H1 (cell line): ENCODE data around the gene MANBA. TPM values are rescaled to one million over a fixed set of nuclear protein-coding genes. Genes with fewer than 3 reads are reported as not detected.

Experiments used
- CBX8 ChIP-seq: fragments of 300-800, 300-1000 bp; sonication (generic); IDR thresholded peaks from 2 replicates; pipeline ENCODE4 v1.7.1; 2016; ENCODE audit warnings: low read depth, low read length, borderline replicate concordance
- CHD1 ChIP-seq: IDR thresholded peaks from 2 replicates; pipeline ENCODE4 v1.6.1; 2012; ENCODE audit warnings: low read depth, low read length, improper control_type of control experiment
- FOSL1 ChIP-seq: IDR thresholded peaks from 2 replicates; pipeline ENCODE4 v1.6.1; 2011; ENCODE audit warnings: mild to moderate bottlenecking, low read depth, low read length, moderate library complexity; ENCODE audit not compliant: insufficient read depth
- RFX5 ChIP-seq: IDR thresholded peaks from 2 replicates; pipeline ENCODE4 v1.6.1; 2011; ENCODE audit warnings: low read depth, low read length, improper control_type of control experiment, borderline replicate concordance
- polyA plus RNA-seq, 7 experiments: library from polyadenylated mRNA; depleted of rRNA in 3 of 7; stranded (reverse) in 5 of 7; unstranded in 2 of 7; fragments of >200 nt in 5 of 7; fragments of 200-250 nt in 2 of 7; gene quantifications; 1 replicate in 5 of 7; 2 replicates in 1 of 7; 4 replicates in 1 of 7; pipeline versions ENCODE4 v1.2.1 to v1.2.3, GENCODE V29; 2011 to 2013; ENCODE audit warnings: missing spikeins in 2 of 7, mixed read lengths in 2 of 7
- total RNA-seq: library from RNA; stranded (reverse); fragmentation: NEBNext Ultra II Directional; extraction: Animal tissue kit (Norgen Biotek cat#: 25700); gene quantifications from 2 replicates; pipeline ENCODE4 v1.2.1, GENCODE V29; 2021
- TF ChIP-seq, protein P1 (sequence below): fragments of 300-600 bp; sonication (generic); IDR thresholded peaks from 2 replicates; pipeline ENCODE4 v1.7.1; 2012; ENCODE audit warnings: low read length, moderate library complexity, mild to moderate bottlenecking, inconsistent platforms; ENCODE audit not compliant: insufficient replicate concordance

The MANBA gene
- total and polyA plus RNA-seq, 2 of the 8 experiments (the other 6 are each of a cell fraction or from before 2014, with no cell fraction given), result 22.9 to 27.8 TPM

DNA sequence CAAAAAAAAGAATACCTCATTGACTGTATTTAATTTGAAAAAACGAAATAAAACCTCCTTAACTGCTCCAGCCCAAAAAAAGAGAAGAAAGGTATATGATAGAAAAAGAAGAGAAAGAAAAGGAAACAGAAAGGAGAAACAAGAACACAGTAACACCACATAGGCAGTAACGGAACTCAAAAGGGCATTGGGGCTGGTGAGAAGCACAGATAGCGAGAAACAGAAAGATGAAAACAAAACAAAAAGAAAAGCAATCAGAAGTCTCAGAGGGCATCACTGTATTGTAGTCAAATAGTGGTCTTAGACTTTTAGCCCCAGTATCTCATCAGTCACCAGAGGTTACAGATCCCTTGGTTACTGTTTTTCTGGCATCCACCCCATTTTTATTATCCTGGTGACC lies 171.0 kb downstream of the MANBA start (continued):
- TF ChIP-seq FOSL1 (no peak), CHD1 (no peak), CBX8 (no peak), RFX5 (no peak)
- TF ChIP-seq, protein P1, sequence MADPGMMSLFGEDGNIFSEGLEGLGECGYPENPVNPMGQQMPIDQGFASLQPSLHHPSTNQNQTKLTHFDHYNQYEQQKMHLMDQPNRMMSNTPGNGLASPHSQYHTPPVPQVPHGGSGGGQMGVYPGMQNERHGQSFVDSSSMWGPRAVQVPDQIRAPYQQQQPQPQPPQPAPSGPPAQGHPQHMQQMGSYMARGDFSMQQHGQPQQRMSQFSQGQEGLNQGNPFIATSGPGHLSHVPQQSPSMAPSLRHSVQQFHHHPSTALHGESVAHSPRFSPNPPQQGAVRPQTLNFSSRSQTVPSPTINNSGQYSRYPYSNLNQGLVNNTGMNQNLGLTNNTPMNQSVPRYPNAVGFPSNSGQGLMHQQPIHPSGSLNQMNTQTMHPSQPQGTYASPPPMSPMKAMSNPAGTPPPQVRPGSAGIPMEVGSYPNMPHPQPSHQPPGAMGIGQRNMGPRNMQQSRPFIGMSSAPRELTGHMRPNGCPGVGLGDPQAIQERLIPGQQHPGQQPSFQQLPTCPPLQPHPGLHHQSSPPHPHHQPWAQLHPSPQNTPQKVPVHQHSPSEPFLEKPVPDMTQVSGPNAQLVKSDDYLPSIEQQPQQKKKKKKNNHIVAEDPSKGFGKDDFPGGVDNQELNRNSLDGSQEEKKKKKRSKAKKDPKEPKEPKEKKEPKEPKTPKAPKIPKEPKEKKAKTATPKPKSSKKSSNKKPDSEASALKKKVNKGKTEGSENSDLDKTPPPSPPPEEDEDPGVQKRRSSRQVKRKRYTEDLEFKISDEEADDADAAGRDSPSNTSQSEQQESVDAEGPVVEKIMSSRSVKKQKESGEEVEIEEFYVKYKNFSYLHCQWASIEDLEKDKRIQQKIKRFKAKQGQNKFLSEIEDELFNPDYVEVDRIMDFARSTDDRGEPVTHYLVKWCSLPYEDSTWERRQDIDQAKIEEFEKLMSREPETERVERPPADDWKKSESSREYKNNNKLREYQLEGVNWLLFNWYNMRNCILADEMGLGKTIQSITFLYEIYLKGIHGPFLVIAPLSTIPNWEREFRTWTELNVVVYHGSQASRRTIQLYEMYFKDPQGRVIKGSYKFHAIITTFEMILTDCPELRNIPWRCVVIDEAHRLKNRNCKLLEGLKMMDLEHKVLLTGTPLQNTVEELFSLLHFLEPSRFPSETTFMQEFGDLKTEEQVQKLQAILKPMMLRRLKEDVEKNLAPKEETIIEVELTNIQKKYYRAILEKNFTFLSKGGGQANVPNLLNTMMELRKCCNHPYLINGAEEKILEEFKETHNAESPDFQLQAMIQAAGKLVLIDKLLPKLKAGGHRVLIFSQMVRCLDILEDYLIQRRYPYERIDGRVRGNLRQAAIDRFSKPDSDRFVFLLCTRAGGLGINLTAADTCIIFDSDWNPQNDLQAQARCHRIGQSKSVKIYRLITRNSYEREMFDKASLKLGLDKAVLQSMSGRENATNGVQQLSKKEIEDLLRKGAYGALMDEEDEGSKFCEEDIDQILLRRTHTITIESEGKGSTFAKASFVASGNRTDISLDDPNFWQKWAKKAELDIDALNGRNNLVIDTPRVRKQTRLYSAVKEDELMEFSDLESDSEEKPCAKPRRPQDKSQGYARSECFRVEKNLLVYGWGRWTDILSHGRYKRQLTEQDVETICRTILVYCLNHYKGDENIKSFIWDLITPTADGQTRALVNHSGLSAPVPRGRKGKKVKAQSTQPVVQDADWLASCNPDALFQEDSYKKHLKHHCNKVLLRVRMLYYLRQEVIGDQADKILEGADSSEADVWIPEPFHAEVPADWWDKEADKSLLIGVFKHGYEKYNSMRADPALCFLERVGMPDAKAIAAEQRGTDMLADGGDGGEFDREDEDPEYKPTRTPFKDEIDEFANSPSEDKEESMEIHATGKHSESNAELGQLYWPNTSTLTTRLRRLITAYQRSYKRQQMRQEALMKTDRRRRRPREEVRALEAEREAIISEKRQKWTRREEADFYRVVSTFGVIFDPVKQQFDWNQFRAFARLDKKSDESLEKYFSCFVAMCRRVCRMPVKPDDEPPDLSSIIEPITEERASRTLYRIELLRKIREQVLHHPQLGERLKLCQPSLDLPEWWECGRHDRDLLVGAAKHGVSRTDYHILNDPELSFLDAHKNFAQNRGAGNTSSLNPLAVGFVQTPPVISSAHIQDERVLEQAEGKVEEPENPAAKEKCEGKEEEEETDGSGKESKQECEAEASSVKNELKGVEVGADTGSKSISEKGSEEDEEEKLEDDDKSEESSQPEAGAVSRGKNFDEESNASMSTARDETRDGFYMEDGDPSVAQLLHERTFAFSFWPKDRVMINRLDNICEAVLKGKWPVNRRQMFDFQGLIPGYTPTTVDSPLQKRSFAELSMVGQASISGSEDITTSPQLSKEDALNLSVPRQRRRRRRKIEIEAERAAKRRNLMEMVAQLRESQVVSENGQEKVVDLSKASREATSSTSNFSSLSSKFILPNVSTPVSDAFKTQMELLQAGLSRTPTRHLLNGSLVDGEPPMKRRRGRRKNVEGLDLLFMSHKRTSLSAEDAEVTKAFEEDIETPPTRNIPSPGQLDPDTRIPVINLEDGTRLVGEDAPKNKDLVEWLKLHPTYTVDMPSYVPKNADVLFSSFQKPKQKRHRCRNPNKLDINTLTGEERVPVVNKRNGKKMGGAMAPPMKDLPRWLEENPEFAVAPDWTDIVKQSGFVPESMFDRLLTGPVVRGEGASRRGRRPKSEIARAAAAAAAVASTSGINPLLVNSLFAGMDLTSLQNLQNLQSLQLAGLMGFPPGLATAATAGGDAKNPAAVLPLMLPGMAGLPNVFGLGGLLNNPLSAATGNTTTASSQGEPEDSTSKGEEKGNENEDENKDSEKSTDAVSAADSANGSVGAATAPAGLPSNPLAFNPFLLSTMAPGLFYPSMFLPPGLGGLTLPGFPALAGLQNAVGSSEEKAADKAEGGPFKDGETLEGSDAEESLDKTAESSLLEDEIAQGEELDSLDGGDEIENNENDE, result no peak
